Cardiac fibroblast (primary cell): ENCODE data around the gene CCL16.
A peak's percentile ranks its signal among the peaks of the same experiment; 100 is the strongest.

Experiments used
- DNase-seq, 2 donors: peaks; one replicate each; pipeline versions ENCODE4 v3.0.0 to v3.0.0-alpha.2; 2010; ENCODE audit warnings: low read depth in 2 of 2
- H3K4me3 ChIP-seq, 2 donors: replicated peaks in 1 of 2; 1 replicate in 1 of 2; 2 replicates in 1 of 2; pipeline ENCODE4 v1.5.1; 2011; ENCODE audit warnings: low read depth in 2 of 2, low read length in 2 of 2, mild to moderate bottlenecking in 2 of 2, moderate library complexity in 1 of 2
- TF ChIP-seq, protein P1 (sequence below): IDR thresholded peaks from one replicate; pipeline ENCODE4 v1.5.1; 2011; ENCODE audit warnings: low read depth, mild to moderate bottlenecking, low read length, inconsistent platforms

CCL16 gene

DNA sequence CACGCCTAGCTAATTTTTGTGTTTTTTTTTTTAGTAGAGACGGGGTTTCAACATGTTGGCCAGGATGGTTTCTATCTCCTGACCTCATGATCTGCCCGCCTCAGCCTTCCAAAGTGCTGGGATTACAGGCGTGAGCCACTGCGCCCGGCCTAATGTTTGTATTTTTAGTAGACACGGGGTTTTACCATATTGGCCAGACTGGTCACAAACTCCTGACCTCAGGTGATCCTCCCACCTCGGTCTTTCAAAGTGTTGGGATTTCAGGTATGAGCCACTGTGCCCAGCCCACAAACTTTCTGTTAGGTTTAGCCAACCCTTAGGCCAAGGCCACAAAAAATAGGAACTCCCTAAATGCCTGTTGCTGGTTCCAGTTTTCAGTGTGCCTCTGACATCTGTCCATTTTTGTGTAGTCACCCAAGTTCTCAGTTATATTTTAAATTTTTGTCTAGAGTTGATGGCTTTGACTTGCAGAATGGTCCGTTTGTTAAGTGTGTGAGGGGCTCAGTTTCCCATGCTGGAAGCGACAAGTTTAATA lies 12.7 kb downstream of the CCL16 start:
- H3K4me3 ChIP-seq = no peak overlapping the region
- TF ChIP-seq, protein P1, sequence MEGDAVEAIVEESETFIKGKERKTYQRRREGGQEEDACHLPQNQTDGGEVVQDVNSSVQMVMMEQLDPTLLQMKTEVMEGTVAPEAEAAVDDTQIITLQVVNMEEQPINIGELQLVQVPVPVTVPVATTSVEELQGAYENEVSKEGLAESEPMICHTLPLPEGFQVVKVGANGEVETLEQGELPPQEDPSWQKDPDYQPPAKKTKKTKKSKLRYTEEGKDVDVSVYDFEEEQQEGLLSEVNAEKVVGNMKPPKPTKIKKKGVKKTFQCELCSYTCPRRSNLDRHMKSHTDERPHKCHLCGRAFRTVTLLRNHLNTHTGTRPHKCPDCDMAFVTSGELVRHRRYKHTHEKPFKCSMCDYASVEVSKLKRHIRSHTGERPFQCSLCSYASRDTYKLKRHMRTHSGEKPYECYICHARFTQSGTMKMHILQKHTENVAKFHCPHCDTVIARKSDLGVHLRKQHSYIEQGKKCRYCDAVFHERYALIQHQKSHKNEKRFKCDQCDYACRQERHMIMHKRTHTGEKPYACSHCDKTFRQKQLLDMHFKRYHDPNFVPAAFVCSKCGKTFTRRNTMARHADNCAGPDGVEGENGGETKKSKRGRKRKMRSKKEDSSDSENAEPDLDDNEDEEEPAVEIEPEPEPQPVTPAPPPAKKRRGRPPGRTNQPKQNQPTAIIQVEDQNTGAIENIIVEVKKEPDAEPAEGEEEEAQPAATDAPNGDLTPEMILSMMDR = no peak
- no peak for DNase-seq

DNA sequence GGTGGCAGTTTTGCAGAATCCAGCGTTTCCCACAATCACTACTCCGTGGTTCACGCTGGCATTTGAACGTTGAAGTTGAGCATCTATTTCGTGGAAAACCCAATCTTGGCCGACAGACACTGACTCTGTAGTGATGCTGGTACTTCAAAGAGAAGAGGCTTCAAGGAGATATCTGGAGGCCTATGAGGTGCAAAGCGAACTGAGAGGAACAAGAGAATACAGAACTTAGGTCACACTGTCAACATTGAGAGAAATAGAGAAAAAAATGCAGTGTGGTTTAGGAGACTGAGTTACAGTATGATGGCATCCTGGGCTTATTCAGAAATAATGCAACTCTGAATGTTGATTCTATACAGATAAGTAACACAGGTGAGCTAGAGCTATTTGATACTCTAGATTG lies 16.0 kb downstream of the CCL16 start:
- H3K4me3 ChIP-seq = no peak overlapping the region
- TF ChIP-seq, protein P1 = no peak
- DNase-seq = no peak

GRCh38 chr17:35963663-35964062 lies 17.6 kb downstream of the CCL16 start:
- no peak for DNase-seq
- no peak overlapping the region for H3K4me3 ChIP-seq
- TF ChIP-seq, protein P1 = no peak

- TF ChIP-seq, protein P1 = no peak
- H3K4me3 ChIP-seq = no peak overlapping the region
- DNase-seq = no peak
These were observed 27.6 kb downstream of the CCL16 start for GRCh38 chr17:35953720-35954119.

- DNase-seq = peak in 1 of 2 donors; percentile 16
These were observed 31.9 kb downstream of the CCL16 start for GRCh38 chr17:35949401-35949800.

GRCh38 chr17:35948092-35948491 lies 33.2 kb downstream of the CCL16 start:
- no peak overlapping the region for H3K4me3 ChIP-seq
- no peak for DNase-seq
- TF ChIP-seq, protein P1 = no peak

More at GRCh38 chr17:35949401-35949800, 31.9 kb downstream of the CCL16 start:
- no peak overlapping the region for H3K4me3 ChIP-seq
- TF ChIP-seq, protein P1 = no peak

DNA sequence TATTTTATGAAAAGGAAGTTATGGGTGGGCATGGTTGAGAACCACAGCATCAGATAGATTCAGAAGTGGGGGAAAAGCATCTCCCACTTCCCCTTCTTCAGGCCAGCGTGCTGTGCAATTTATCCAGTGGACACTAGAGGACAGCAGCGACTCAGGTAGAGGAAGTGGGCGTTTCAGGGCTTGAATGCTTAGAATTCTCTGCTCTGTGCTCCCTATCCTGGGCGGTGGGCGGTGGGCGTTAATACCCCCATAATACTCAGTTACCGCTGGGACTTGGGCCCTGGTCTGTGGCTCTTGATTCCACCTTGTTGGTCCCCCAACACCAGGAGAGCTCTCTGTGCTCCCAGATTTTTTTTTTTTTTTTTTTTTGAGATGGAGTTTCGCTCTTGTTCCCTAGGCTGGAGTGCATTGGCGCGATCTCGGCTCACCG lies 34.1 kb downstream of the CCL16 start:
- H3K4me3 ChIP-seq = peak overlapping the region; percentile 19 to 26
- DNase-seq = peak; percentile 54

More for the DNA sequence above, 34.1 kb downstream of the CCL16 start:
- TF ChIP-seq, protein P1 = peak; percentile 86
